ENCODE measurements around the gene LRBA.

- TF ChIP-seq CTCF (IDR thresholded peaks at IDR 0.05) (no peak), POLR2A (IDR thresholded peaks at IDR 0.05) (no peak), EP300 (IDR thresholded peaks at IDR 0.05) (no peak), POLR2AphosphoS5 (IDR thresholded peaks at IDR 0.05) (no peak)
These were observed 467.8 kb downstream of the LRBA start for GRCh38 chr4:150547154-150547838.
